Thyroid gland (tissue), 4 donors: ENCODE data around the gene TBC1D17.

ENCODE experiments used
- CTCF ChIP-seq, 6 experiments: fragments of 200-600 bp in 3 of 6; fragments of 450-650 bp in 3 of 6; sonication (generic) in 3 of 6; IDR thresholded peaks; one replicate each; pipeline ENCODE4 v1.5.1; 2016 to 2019; ENCODE audit warnings: antibody characterized with exemption in 6 of 6, mild to moderate bottlenecking in 2 of 6, inconsistent platforms in 1 of 6, moderate library complexity in 1 of 6
- POLR2A ChIP-seq, 2 donors: fragments of 450-650 bp; IDR thresholded peaks; one replicate each; pipeline ENCODE4 v1.6.1; 2017; ENCODE audit warnings: antibody characterized with exemption in 2 of 2, mild to moderate bottlenecking in 2 of 2, moderate library complexity in 1 of 2

GRCh38 chr19:49853852-49854377, 23.6 kb upstream of the TBC1D17 start:
- TF ChIP-seq CTCF (IDR thresholded peaks at IDR 0.05) (no peak), POLR2A (IDR thresholded peaks at IDR 0.05) (no peak)
